T47D (cell line): Measurements from ENCODE around the gene AGAP1.

Experiments used
- DNase-seq, 2 experiments: peaks; one replicate each; pipeline versions ENCODE4 v3.0.0 to v3.0.0-alpha.2; 2011 to 2012; ENCODE audit warnings: low read depth in 1 of 2, low spot score in 1 of 2
- JUND ChIP-seq: IDR thresholded peaks from 2 replicates; pipeline ENCODE4 v1.6.1; 2012; ENCODE audit warnings: low read depth
- in situ Hi-C: cut with HindIII; loops from 2 replicates; pipeline ENCODE4 v1.10.0; 2016; ENCODE audit warnings: low sequenced_read_pairs, low pct_unique_long_range_greater_than_20kb

The AGAP1 gene

DNA sequence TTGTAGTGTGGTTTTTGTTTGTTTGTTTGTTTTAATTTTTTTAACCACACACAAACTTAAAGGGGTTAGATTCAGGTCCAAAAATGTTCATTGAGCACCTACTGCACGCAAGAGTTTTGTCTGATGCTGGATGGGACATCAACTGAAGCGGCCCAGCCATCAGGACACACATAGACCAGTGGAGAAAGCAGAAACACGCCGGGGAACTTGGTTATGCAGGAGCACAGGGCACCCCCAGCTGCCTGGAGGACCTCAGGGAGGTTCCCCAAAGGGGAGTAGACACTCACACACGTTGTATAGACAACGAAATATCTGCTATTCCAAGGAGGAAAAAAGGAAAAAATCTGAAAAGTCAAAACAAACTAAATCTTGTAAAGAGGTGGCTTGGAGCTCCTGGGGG is 482.7 kb downstream of the AGAP1 start:
- in situ Hi-C loops: no loop called here
- no peak for DNase-seq
- no peak for TF ChIP-seq JUND

DNA sequence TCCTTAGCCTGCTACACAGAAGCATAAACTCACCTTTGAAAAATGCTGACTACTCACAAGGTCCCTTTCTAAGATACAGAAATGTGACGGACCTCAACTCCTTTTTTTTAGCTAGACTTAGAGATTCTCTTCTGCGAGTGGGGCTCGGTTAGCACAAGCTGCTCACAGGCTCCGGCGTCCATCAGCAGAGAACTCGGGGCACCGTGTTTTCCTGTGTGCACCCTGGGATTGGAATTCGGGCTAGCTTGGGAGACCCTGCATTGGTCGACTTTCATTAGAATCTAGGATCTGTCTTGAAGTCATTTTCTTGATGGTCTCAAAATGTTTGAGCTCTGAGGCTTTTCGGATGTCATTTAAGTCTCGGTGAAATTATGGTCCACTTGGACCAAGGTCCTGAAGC is 483.1 kb downstream of the AGAP1 start:
- TF ChIP-seq JUND: no peak
- in situ Hi-C loops: no loop called here
- no peak for DNase-seq

DNA sequence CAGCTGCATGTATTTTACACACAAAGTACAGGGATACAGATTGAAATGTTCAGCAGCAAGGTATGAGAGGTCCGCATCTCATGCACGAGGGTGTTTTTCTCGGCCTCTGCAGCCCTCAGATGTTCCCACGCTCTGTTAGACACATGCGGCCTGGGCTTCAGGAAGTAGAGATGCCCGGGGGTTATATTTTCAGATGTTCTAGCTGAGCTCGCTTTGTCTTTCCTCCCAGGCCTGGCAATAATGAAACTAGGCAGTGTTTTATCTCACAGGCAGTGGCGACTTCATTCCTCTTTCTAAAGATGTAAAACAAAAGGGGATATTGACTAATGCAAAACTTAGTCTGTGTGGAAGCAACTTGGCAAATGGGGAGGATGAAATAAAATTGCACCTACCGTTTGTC is 483.6 kb downstream of the AGAP1 start:
- in situ Hi-C loops: no loop called here
- DNase-seq: no peak
- no peak for TF ChIP-seq JUND

DNA sequence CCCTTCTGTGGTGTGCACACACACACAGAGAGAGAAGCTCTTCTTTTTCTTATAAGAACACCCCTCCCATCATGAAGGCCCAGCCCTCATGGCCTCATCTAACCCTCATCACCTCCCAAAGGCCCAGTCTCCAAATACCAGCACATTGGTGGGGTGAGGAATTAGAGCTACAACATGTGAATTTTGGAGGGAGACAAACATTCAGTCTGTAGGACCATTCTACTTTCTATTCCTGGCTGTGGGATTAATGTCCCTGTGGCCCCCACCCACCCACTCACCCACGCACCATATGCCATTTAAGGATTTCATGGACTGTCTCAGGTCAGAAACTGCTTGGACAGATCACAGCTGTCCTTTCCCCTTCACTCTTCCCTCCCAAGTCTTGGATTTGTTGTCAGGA is 484.2 kb downstream of the AGAP1 start:
- no peak for TF ChIP-seq JUND
- no peak for DNase-seq
- in situ Hi-C loops: no loop called here

DNA sequence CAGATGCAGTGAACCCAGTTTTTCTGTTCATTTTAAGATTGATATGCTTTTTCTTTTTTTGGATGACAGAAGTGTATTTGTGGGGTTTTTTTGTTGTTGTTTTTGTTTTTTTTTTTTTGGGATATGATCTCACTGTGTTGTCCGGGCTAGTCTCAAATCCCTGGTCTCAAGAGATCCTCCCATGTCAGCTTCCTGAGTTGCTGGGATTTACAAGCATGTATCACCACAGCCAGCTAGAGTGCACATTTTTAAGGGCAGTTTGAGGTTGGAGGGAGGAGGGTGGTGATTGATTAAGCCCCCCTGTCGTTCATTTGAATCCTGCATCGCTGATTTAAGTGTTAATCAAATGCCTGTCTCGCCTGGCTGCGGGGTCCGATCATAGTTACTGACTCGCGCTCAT is 485.2 kb downstream of the AGAP1 start:
- DNase-seq: no peak
- in situ Hi-C loops: no loop called here
- no peak for TF ChIP-seq JUND

DNA sequence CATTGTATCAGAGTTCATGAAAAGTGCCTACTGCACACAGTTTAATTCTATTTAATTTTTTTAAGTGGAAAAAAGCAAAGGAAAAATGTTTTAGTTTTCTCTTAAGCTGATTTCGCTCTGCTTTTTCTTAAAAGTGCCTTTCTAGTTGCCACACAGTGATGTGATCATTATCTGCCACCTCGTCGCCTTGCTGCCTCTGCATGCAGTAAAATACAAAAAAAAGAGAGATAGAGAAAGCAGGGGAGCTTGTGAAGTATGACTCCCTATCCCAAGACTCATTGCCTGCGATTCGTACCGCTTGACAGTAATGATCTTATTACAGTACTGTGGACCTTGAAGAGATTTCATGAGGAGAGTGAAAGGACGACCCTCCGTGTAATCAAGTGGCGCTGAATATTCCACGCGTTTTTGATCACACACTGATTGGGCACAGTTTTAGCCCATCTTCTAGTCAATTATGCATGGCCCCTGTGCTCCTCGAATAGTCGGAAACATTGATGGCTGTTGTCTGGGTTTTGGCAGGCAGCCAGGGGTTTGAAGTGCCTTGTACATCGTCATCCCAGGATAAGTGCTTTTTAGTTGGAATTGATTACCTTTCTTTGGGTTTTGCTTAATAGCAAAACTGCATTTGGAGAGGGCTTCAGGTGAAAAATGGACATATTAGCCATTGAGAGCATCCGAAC is 486.1 kb downstream of the AGAP1 start:
- in situ Hi-C loops: no loop called here
- TF ChIP-seq JUND: no peak
- no peak for DNase-seq

DNA sequence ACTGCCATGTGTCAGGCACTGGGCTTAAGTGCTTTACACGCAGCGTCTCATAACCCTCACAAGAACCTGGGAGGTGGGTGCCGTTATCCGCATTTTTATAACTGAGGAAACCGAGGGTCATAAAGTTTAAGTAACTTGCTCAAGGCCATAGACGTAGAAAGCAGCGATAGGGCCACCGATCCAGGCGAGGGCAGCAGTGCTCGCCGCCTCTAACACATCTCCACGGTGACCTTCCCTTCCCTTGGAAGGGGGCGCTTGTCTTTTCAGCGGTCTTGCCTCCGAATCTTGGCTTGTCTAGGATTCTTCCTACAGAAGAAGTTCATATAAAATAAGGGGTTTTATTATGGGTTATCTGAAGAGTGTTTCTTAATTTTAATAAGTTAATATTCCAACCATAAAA is 487.8 kb downstream of the AGAP1 start:
- no peak for DNase-seq
- in situ Hi-C loops: no loop called here
- no peak for TF ChIP-seq JUND

DNA sequence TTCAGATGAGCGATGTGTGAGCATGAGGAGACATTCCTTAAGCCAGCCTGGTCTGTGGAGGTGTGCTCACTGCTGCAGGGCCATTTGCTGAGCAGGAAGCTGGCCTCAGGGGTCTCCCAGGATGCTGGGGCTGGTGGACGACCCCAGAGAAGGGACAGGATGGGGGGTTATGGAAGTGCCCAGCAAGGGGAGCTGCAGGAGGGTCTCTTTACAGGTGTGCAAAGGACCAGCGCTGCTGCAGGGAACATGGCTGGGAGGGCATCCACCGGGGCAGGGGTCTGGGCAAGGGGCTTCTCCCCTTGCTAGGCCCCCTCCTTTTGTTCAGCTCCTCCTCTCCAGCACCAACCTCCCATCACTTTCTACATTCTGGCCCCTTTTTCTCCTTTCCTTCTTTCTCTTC is 489.2 kb downstream of the AGAP1 start:
- TF ChIP-seq JUND: no peak
- in situ Hi-C loops: no loop called here

DNA sequence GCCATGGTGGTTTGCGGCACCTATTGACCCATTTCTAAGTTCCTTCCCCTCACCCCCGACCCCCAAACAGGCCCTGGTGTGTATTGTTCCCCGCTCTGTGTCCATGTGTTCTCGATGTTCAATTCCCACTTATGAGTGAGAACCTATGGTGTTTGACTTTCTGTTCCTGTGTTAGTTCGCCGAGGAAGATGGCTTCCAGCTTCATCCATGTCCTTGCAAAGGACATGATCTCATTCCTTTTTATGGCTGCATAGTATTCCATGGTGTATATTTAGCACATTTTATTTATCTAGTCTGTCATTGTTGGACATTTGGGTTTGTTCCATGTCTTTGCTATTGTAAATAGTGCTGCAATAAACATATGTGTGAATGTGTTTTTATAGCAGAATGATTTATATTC is 490.7 kb downstream of the AGAP1 start:
- no peak for DNase-seq
- in situ Hi-C loops: no loop called here
- no peak for TF ChIP-seq JUND

More for the DNA sequence above, 489.2 kb downstream of the AGAP1 start:
- no peak for DNase-seq

DNA sequence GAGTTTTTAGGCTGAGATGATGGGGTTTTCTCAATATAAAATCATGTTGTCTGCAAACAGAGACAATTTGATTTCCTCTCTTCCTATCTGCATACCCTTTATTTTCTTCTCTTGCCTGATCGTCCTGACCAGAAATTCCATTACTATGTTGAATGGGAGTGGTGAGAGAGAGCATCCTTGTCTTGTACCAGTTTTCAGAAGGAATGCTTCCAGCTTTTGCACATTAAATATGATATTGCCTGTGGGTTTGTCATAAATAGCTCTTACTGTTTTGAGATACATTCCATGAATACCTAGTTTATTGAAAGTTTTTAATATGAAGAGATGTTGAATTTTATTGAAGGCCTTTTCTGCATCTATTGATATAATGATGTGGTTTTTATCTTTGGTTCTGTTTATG is 492.5 kb downstream of the AGAP1 start:
- in situ Hi-C loops: no loop called here

DNA sequence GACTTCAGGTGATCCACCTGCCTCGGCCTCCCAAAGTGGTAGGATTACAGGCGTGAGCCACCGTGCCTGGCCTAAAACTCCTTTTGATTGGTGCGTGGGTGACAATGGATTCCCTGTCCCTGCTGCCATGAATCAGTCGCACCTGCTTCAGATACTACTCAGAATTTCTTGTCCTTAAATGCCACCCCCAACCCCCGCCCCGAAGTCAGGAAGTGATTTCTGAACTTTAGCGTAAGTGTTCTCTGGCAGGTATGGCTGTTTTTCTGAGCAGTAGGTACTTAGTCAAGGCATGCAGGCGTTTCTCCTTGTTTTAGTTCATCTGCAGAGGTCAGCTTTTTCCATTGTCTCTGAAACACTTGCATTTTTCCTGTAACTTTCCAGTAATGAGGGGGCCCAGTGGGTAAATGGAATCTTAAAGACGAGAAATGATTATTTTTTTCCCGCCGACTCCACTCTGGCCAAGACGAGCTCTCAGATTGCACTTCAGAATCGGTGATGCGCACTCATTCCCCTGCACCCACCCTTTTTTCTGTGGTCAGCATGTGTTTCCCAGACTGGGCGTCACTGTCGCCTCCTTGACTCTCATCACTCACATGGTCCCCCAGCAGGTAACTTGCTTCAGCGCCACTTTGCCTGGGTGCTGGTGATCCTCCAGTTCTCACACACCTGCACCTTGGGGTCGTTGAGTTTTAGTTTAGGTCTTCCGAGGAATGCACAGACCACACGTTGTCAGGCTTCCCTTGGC is 494.6 kb downstream of the AGAP1 start:
- in situ Hi-C loops: no loop called here
- TF ChIP-seq JUND: no peak
- DNase-seq: no peak

More for the DNA sequence above, 492.5 kb downstream of the AGAP1 start:
- DNase-seq: no peak
- no peak for TF ChIP-seq JUND

DNA sequence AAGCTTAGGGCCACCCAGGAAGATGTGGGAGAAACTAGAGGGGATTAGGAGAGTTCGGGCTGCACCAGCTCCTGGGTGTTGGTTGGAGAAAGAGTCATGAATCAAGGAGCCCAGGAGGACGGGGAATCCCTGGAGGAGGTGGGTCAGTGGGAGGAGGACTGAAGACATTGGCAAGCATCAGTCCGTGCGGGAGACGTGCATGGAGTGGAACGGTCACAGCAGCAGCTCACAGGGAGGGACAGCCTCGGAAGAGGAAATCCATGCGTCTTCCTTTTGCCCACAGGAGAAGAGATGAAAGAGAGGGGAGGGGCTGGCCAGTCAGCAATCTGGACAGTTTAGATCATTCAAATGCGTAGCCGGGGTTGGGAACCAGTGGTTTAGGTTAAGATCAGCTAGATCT is 495.7 kb downstream of the AGAP1 start:
- no peak for TF ChIP-seq JUND
- in situ Hi-C loops: no loop called here
- DNase-seq: no peak

DNA sequence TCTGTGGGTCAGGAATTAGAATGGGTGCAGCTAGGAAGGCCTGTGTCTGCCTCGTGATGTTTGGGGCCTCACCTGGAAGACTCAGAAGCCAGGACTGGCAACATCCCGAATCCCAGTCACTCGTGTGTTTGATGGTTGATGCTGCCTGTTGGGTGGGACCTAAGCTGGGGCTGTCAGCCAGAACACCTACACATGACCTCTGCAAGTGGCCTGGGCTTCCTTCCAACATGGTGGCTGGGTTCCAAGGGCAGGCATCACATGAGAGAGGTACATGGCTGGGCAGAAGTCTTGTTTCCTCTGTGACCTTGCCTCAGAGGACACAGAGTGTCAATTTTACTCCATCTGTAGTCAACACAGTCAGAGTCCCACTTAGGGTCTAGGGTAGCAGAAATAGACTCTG is 496.5 kb downstream of the AGAP1 start:
- in situ Hi-C loops: no loop called here
- DNase-seq: no peak
- no peak for TF ChIP-seq JUND

DNA sequence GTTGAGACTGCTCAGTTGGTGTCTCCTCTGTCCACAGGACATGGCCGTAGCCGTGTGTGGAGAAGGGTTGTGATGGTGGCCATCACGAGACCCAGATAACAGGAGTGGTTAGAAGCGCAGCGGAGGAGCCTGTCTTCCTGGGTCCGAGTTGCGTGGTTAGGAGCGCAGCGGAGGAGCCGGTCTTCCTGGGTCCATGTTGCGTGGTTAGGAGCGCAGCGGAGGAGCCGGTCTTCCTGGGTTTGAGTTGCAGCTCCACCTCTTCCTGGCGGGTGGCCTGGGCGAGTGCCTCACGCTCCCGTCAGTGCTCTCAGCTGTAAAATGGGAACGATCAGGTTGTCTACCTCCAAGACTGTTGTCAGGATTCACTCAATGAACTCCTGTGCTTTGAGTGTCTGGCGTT is 498.2 kb downstream of the AGAP1 start:
- no peak for DNase-seq
- TF ChIP-seq JUND: no peak
- in situ Hi-C loops: no loop called here
